ENCODE results near the gene IGHMBP2.

DNA sequence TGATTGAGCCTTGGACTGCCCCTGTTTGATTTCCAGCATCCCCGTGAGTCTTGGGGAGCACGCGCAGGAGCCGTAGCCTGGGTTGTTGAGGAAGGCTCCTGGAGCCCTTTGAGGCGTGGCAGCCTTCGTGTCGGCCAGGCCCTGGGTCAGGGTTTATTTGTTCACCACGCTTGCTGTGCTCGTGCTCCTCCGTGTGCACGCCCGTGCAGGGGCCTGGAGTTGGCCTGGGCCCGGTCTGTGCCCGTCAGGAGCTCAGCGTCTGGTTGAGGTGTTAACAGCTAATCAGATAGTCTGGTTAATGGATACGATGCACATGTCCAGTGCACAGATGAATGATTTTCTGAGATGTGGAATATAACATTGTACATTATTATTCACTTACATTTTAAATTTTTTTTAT, 8.0 kb downstream of the IGHMBP2 start:
- TF ChIP-seq CEBPB (IDR thresholded peaks at IDR 0.05; ENCODE audit: low read depth) (no peak), POLR2AphosphoS5 (IDR thresholded peaks at IDR 0.05; ENCODE audit: low read depth, low read length) (no peak), RAD21 (IDR thresholded peaks at IDR 0.05; ENCODE audit: low read depth) (no peak), POLR2A (IDR thresholded peaks at IDR 0.05; ENCODE audit: borderline replicate concordance, extremely low read depth, insufficient read depth, insufficient read length) (no peak), YY1 (IDR thresholded peaks at IDR 0.05; ENCODE audit: extremely low read depth, insufficient replicate concordance, low read depth, low read length) (no peak), JUND (IDR thresholded peaks at IDR 0.05) (no peak), EZH2 (IDR thresholded peaks at IDR 0.05) (no peak)
- TF ChIP-seq, protein P1, sequence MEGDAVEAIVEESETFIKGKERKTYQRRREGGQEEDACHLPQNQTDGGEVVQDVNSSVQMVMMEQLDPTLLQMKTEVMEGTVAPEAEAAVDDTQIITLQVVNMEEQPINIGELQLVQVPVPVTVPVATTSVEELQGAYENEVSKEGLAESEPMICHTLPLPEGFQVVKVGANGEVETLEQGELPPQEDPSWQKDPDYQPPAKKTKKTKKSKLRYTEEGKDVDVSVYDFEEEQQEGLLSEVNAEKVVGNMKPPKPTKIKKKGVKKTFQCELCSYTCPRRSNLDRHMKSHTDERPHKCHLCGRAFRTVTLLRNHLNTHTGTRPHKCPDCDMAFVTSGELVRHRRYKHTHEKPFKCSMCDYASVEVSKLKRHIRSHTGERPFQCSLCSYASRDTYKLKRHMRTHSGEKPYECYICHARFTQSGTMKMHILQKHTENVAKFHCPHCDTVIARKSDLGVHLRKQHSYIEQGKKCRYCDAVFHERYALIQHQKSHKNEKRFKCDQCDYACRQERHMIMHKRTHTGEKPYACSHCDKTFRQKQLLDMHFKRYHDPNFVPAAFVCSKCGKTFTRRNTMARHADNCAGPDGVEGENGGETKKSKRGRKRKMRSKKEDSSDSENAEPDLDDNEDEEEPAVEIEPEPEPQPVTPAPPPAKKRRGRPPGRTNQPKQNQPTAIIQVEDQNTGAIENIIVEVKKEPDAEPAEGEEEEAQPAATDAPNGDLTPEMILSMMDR (IDR thresholded peaks at IDR 0.05 in 2 of 3, conservative IDR thresholded peaks at IDR 0.05 in 1 of 3; ENCODE audit: borderline replicate concordance in 1 of 3, insufficient read depth in 1 of 3, low read depth in 2 of 3, low read length in 2 of 3), result no peak
- TF ChIP-seq, protein P2, sequence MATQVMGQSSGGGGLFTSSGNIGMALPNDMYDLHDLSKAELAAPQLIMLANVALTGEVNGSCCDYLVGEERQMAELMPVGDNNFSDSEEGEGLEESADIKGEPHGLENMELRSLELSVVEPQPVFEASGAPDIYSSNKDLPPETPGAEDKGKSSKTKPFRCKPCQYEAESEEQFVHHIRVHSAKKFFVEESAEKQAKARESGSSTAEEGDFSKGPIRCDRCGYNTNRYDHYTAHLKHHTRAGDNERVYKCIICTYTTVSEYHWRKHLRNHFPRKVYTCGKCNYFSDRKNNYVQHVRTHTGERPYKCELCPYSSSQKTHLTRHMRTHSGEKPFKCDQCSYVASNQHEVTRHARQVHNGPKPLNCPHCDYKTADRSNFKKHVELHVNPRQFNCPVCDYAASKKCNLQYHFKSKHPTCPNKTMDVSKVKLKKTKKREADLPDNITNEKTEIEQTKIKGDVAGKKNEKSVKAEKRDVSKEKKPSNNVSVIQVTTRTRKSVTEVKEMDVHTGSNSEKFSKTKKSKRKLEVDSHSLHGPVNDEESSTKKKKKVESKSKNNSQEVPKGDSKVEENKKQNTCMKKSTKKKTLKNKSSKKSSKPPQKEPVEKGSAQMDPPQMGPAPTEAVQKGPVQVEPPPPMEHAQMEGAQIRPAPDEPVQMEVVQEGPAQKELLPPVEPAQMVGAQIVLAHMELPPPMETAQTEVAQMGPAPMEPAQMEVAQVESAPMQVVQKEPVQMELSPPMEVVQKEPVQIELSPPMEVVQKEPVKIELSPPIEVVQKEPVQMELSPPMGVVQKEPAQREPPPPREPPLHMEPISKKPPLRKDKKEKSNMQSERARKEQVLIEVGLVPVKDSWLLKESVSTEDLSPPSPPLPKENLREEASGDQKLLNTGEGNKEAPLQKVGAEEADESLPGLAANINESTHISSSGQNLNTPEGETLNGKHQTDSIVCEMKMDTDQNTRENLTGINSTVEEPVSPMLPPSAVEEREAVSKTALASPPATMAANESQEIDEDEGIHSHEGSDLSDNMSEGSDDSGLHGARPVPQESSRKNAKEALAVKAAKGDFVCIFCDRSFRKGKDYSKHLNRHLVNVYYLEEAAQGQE (IDR thresholded peaks at IDR 0.05; ENCODE audit: low read depth), result no peak
- TF ChIP-seq, protein P3, sequence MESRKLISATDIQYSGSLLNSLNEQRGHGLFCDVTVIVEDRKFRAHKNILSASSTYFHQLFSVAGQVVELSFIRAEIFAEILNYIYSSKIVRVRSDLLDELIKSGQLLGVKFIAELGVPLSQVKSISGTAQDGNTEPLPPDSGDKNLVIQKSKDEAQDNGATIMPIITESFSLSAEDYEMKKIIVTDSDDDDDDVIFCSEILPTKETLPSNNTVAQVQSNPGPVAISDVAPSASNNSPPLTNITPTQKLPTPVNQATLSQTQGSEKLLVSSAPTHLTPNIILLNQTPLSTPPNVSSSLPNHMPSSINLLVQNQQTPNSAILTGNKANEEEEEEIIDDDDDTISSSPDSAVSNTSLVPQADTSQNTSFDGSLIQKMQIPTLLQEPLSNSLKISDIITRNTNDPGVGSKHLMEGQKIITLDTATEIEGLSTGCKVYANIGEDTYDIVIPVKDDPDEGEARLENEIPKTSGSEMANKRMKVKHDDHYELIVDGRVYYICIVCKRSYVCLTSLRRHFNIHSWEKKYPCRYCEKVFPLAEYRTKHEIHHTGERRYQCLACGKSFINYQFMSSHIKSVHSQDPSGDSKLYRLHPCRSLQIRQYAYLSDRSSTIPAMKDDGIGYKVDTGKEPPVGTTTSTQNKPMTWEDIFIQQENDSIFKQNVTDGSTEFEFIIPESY (IDR thresholded peaks at IDR 0.05; ENCODE audit: extremely low read depth, insufficient replicate concordance, low read length), result no peak
- TF ChIP-seq, protein P4, sequence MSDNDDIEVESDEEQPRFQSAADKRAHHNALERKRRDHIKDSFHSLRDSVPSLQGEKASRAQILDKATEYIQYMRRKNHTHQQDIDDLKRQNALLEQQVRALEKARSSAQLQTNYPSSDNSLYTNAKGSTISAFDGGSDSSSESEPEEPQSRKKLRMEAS (IDR thresholded peaks at IDR 0.05), result no peak

Measured in HCT116 (cell line).